Stomach (tissue), 4 donors: Measurements from ENCODE around the gene EMILIN1.

Experiments
- POLR2A ChIP-seq, 4 donors: fragments of 450-650 bp; IDR thresholded peaks; one replicate each; pipeline ENCODE4 v1.6.1; 2016; ENCODE audit warnings: antibody characterized with exemption in 4 of 4, control low read depth in 2 of 4, mild to moderate bottlenecking in 1 of 4, moderate library complexity in 1 of 4
- TF ChIP-seq, protein P1 (sequence below), 7 experiments: fragments of 450-650 bp in 4 of 7; fragments of 200-600 bp in 3 of 7; sonication (generic) in 3 of 7; IDR thresholded peaks; one replicate each; pipeline ENCODE4 v1.5.1; 2016 to 2019; ENCODE audit warnings: antibody characterized with exemption in 7 of 7, control low read depth in 2 of 7, mild to moderate bottlenecking in 1 of 7

GRCh38 chr2:27087823-27088410 lies 9.5 kb downstream of the EMILIN1 start:
- TF ChIP-seq, protein P1, sequence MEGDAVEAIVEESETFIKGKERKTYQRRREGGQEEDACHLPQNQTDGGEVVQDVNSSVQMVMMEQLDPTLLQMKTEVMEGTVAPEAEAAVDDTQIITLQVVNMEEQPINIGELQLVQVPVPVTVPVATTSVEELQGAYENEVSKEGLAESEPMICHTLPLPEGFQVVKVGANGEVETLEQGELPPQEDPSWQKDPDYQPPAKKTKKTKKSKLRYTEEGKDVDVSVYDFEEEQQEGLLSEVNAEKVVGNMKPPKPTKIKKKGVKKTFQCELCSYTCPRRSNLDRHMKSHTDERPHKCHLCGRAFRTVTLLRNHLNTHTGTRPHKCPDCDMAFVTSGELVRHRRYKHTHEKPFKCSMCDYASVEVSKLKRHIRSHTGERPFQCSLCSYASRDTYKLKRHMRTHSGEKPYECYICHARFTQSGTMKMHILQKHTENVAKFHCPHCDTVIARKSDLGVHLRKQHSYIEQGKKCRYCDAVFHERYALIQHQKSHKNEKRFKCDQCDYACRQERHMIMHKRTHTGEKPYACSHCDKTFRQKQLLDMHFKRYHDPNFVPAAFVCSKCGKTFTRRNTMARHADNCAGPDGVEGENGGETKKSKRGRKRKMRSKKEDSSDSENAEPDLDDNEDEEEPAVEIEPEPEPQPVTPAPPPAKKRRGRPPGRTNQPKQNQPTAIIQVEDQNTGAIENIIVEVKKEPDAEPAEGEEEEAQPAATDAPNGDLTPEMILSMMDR (IDR thresholded peaks at IDR 0.05): no peak
- TF ChIP-seq POLR2A (IDR thresholded peaks at IDR 0.05): no peak
